PC-9 (cell line): Measurements from ENCODE around the gene EBP. TPM values are rescaled to one million over a fixed set of nuclear protein-coding genes. Genes with fewer than 3 reads are reported as not detected.

Experiments
- BruUV-seq: library from RNA; stranded (reverse); fragments of 400-500 nt; replicated peaks from 2 replicates; lab custom pipeline; 2021; lab: Mats Ljungman, UMichigan
- CTCF ChIA-PET: fragments of 300-600 bp; sonication (Branson Sonifier 250); formaldehyde crosslinking; loops from one replicate; lab custom pipeline; 2022; ENCODE audit warnings: antibody characterized with exemption; lab: Charles Lee
- POLR2A ChIA-PET: fragments of 300-600 bp; sonication (Branson Sonifier 250); formaldehyde crosslinking; loops from one replicate; lab custom pipeline; 2022; ENCODE audit warnings: antibody characterized with exemption; ENCODE audit not compliant: unreplicated experiment; lab: Charles Lee
- DNase-seq, 2 experiments: peaks; one replicate each; pipeline versions ENCODE4 v3.0.0 to v3.0.0-alpha.2; 2015 to 2022; ENCODE audit warnings: mixed read lengths in 1 of 2
- H2AFZ ChIP-seq: fragments of 200-600 bp; sonication (generic); 2 replicates; pipeline ENCODE4 v1.8.1; 2017; ENCODE audit warnings: antibody characterized with exemption
- H3F3A ChIP-seq: fragments of 200-600 bp; sonication (generic); 2 replicates; pipeline ENCODE4 v1.8.1; 2017; ENCODE audit warnings: antibody characterized with exemption, mild to moderate bottlenecking, low read depth; ENCODE audit not compliant: insufficient read depth
- H3K27ac ChIP-seq: fragments of 200-600 bp; sonication (generic); 2 replicates; pipeline ENCODE4 v1.6.1; 2016; ENCODE audit warnings: mixed run types
- H3K27me3 ChIP-seq: fragments of 200-600 bp; sonication (generic); 2 replicates; pipeline ENCODE4 v1.6.1; 2016; ENCODE audit warnings: low read depth, mixed run types; ENCODE audit not compliant: insufficient read depth
- H3K36me3 ChIP-seq: fragments of 200-600 bp; sonication (generic); 2 replicates; pipeline ENCODE4 v1.6.1; 2016; ENCODE audit warnings: low read depth, mixed run types
- H3K4me1 ChIP-seq: fragments of 200-600 bp; sonication (generic); replicated peaks from 2 replicates; pipeline ENCODE4 v1.6.1; 2016; ENCODE audit warnings: mixed run types; ENCODE audit not compliant: insufficient read depth
- H3K4me2 ChIP-seq: fragments of 200-600 bp; sonication (generic); 2 replicates; pipeline ENCODE4 v1.6.1; 2017; ENCODE audit warnings: mixed run types
- H3K4me3 ChIP-seq: fragments of 200-600 bp; sonication (generic); 2 replicates; pipeline ENCODE4 v1.6.1; 2016; ENCODE audit warnings: mixed run types
- H3K79me2 ChIP-seq: fragments of 200-600 bp; sonication (generic); 2 replicates; pipeline ENCODE4 v1.6.1; 2017; ENCODE audit warnings: low read depth, mixed run types
- H3K9me2 ChIP-seq: fragments of 200-600 bp; sonication (generic); 2 replicates; pipeline ENCODE4 v1.8.1; 2017; ENCODE audit warnings: mild to moderate bottlenecking; ENCODE audit not compliant: insufficient read depth
- H3K9me3 ChIP-seq: fragments of 200-600 bp; sonication (generic); 2 replicates; pipeline ENCODE4 v1.8.1; 2016; ENCODE audit warnings: low read depth; ENCODE audit not compliant: insufficient read depth
- H4K20me1 ChIP-seq: fragments of 200-600 bp; sonication (generic); 2 replicates; pipeline ENCODE4 v1.8.1; 2017; ENCODE audit not compliant: insufficient read depth
- EZH2 ChIP-seq: fragments of 200-600 bp; sonication (generic); IDR thresholded peaks from 2 replicates; pipeline ENCODE4 v1.8.0; 2017; ENCODE audit warnings: antibody characterized with exemption, low read depth
- intact Hi-C: fragments of 100-400 bp; cut with micrococcal nuclease; formaldehyde crosslinking; loops from one replicate; pipeline ENCODE4 v1.10.0; 2022; ENCODE audit not compliant: unreplicated experiment
- total RNA-seq: library from RNA; stranded (reverse); gene quantifications from 2 replicates; pipeline ENCODE4 v1.2.3, GENCODE V29; 2021
- TF ChIP-seq, protein P1 (sequence below): fragments of 200-600 bp; sonication (generic); conservative IDR thresholded peaks from 2 replicates; pipeline ENCODE4 v1.6.1; 2017; ENCODE audit warnings: mixed run types, antibody characterized with exemption, mild to moderate bottlenecking, moderate library complexity

EBP gene
- total RNA-seq, 1 experiment from 2014 or later: 113 TPM

DNA sequence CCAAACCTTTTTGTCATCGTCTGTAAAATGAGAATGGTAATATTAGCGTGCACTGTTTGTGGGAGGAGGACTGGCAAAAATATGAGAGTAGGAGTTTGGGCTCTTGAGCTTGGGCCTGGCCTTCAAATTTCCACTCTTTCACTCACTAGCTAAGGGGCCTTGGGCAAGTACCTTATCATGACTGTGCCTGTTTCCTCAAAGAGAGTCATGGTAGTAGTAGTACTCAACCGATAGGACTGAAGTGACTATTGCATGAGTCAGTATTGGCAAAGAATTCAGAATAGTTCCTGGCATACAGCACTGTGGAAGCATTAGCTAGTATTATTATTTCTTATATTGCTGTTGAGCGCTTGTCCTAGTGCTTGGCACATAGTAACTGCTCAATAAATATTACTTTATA is 36.7 kb downstream of the EBP start:
- POLR2A ChIA-PET: no interaction called here
- CTCF ChIA-PET: no interaction called here
- no TSS peak for BruUV-seq
- Histone ChIP-seq H3K9me3 (no peaks in the 10 kb centered on the region), H3K4me2 (no peak overlapping the region), H3K9me2 (no peaks in the 10 kb centered on the region), H3F3A (no peaks in the 10 kb centered on the region), H3K4me3 (no peak overlapping the region), H3K36me3 (no peaks in the 10 kb centered on the region), H3K27ac (no peak overlapping the region), H2AFZ (no peak overlapping the region), H4K20me1 (no peaks in the 10 kb centered on the region), H3K79me2 (no peaks in the 10 kb centered on the region), H3K4me1 (no peaks in the 10 kb centered on the region), H3K27me3 (no peaks in the 10 kb centered on the region)
- DNase-seq: no peak
- TF ChIP-seq EZH2: no peak
- TF ChIP-seq, protein P1, sequence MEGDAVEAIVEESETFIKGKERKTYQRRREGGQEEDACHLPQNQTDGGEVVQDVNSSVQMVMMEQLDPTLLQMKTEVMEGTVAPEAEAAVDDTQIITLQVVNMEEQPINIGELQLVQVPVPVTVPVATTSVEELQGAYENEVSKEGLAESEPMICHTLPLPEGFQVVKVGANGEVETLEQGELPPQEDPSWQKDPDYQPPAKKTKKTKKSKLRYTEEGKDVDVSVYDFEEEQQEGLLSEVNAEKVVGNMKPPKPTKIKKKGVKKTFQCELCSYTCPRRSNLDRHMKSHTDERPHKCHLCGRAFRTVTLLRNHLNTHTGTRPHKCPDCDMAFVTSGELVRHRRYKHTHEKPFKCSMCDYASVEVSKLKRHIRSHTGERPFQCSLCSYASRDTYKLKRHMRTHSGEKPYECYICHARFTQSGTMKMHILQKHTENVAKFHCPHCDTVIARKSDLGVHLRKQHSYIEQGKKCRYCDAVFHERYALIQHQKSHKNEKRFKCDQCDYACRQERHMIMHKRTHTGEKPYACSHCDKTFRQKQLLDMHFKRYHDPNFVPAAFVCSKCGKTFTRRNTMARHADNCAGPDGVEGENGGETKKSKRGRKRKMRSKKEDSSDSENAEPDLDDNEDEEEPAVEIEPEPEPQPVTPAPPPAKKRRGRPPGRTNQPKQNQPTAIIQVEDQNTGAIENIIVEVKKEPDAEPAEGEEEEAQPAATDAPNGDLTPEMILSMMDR: no peak
- intact Hi-C loops: no loop called here

DNA sequence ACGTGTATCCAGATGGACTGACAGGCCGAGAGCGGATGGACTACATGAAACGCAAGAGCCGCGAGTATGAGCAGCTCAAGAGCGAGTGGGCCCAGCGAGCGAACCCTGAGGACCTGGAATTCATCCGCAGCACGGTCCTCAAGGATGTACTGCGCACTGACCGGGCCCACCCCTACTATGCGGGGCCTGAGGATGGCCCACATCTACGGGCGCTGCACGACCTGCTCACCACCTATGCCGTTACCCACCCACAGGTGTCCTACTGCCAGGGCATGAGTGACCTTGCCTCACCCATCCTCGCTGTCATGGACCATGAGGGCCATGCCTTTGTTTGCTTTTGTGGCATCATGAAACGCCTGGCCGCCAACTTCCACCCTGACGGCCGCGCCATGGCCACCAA is 38.0 kb downstream of the EBP start:
- no peak for DNase-seq
- ChIA-PET CTCF (interaction anchor here (0.5 kb wide), 1 partner anchor 455 kb away, joined by 6 read pairs; no protein-coding TSS in a partner anchor), POLR2A (no interaction called here)
- no TSS peak for BruUV-seq
- Histone ChIP-seq H3K4me3 (no peak overlapping the region), H3K9me3 (no peaks in the 10 kb centered on the region), H3K9me2 (no peaks in the 10 kb centered on the region), H3K4me1 (no peaks in the 10 kb centered on the region), H3K79me2 (no peaks in the 10 kb centered on the region), H3K4me2 (no peak overlapping the region), H3K27me3 (no peaks in the 10 kb centered on the region), H3F3A (no peaks in the 10 kb centered on the region), H2AFZ (no peak overlapping the region), H3K27ac (no peak overlapping the region), H3K36me3 (no peaks in the 10 kb centered on the region), H4K20me1 (no peaks in the 10 kb centered on the region)
- intact Hi-C loops: no loop called here
- TF ChIP-seq, protein P1: no peak
- no peak for TF ChIP-seq EZH2

GRCh38 chrX:48560056-48560455 is 38.4 kb downstream of the EBP start:
- H2AFZ ChIP-seq: no peak overlapping the region
- no peaks in the 10 kb centered on the region for H3K9me2 ChIP-seq
- no peak overlapping the region for H3K4me2 ChIP-seq
- no peaks in the 10 kb centered on the region for H3K36me3 ChIP-seq
- H3F3A ChIP-seq: no peaks in the 10 kb centered on the region
- TF ChIP-seq EZH2: no peak
- TF ChIP-seq, protein P1: no peak
- H3K4me1 ChIP-seq: no peaks in the 10 kb centered on the region
- intact Hi-C loops: no loop called here
- no peak for DNase-seq
- ChIA-PET POLR2A (no interaction called here), CTCF (no interaction called here)
- no peaks in the 10 kb centered on the region for H4K20me1 ChIP-seq
- no peak overlapping the region for H3K4me3 ChIP-seq
- no peaks in the 10 kb centered on the region for H3K9me3 ChIP-seq
- no TSS peak for BruUV-seq
- H3K27me3 ChIP-seq: no peaks in the 10 kb centered on the region
- no peak overlapping the region for H3K27ac ChIP-seq
- no peaks in the 10 kb centered on the region for H3K79me2 ChIP-seq
